ENCODE measurements around the gene KCNG2. TPM values are rescaled to one million over a fixed set of nuclear protein-coding genes. Genes with fewer than 3 reads are reported as not detected.

KCNG2 gene
- total and polyA plus RNA-seq, 2 of the 13 experiments (the other 11 are each of a cell fraction or from before 2014, with no cell fraction given) = not detected

- TF ChIP-seq TCF7L2 (IDR thresholded peaks at IDR 0.05; ENCODE audit: low read depth, low read length) (no peak), IRF2 (CRISPR knock-in tag; IDR thresholded peaks at IDR 0.05) (no peak; the same call in 1 of the 2 replicates), CREM (IDR thresholded peaks at IDR 0.05) (no peak), CREM (CRISPR knock-in tag; IDR thresholded peaks at IDR 0.05) (no peak), SNAPC4 (CRISPR knock-in tag; IDR thresholded peaks at IDR 0.05) (no peak), GPN1 (CRISPR knock-in tag; IDR thresholded peaks at IDR 0.05; ENCODE audit: borderline replicate concordance) (no peak), ZNF10 (CRISPR knock-in tag; IDR thresholded peaks at IDR 0.05; ENCODE audit: borderline replicate concordance, low read depth) (no peak), ZUFSP (CRISPR knock-in tag; IDR thresholded peaks at IDR 0.05; ENCODE audit: borderline replicate concordance) (no peak), MAFF (IDR thresholded peaks at IDR 0.05; ENCODE audit: low read depth, low read length) (no peak)
- TF ChIP-seq, protein P1, sequence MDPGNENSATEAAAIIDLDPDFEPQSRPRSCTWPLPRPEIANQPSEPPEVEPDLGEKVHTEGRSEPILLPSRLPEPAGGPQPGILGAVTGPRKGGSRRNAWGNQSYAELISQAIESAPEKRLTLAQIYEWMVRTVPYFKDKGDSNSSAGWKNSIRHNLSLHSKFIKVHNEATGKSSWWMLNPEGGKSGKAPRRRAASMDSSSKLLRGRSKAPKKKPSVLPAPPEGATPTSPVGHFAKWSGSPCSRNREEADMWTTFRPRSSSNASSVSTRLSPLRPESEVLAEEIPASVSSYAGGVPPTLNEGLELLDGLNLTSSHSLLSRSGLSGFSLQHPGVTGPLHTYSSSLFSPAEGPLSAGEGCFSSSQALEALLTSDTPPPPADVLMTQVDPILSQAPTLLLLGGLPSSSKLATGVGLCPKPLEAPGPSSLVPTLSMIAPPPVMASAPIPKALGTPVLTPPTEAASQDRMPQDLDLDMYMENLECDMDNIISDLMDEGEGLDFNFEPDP (CRISPR knock-in tag; conservative IDR thresholded peaks at IDR 0.05) = no peak
- TF ChIP-seq, protein P2, sequence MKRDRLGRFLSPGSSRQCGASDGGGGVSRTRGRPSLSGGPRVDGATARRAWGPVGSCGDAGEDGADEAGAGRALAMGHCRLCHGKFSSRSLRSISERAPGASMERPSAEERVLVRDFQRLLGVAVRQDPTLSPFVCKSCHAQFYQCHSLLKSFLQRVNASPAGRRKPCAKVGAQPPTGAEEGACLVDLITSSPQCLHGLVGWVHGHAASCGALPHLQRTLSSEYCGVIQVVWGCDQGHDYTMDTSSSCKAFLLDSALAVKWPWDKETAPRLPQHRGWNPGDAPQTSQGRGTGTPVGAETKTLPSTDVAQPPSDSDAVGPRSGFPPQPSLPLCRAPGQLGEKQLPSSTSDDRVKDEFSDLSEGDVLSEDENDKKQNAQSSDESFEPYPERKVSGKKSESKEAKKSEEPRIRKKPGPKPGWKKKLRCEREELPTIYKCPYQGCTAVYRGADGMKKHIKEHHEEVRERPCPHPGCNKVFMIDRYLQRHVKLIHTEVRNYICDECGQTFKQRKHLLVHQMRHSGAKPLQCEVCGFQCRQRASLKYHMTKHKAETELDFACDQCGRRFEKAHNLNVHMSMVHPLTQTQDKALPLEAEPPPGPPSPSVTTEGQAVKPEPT (CRISPR knock-in tag; IDR thresholded peaks at IDR 0.05; ENCODE audit: low read depth) = no peak
- TF ChIP-seq, protein P3, sequence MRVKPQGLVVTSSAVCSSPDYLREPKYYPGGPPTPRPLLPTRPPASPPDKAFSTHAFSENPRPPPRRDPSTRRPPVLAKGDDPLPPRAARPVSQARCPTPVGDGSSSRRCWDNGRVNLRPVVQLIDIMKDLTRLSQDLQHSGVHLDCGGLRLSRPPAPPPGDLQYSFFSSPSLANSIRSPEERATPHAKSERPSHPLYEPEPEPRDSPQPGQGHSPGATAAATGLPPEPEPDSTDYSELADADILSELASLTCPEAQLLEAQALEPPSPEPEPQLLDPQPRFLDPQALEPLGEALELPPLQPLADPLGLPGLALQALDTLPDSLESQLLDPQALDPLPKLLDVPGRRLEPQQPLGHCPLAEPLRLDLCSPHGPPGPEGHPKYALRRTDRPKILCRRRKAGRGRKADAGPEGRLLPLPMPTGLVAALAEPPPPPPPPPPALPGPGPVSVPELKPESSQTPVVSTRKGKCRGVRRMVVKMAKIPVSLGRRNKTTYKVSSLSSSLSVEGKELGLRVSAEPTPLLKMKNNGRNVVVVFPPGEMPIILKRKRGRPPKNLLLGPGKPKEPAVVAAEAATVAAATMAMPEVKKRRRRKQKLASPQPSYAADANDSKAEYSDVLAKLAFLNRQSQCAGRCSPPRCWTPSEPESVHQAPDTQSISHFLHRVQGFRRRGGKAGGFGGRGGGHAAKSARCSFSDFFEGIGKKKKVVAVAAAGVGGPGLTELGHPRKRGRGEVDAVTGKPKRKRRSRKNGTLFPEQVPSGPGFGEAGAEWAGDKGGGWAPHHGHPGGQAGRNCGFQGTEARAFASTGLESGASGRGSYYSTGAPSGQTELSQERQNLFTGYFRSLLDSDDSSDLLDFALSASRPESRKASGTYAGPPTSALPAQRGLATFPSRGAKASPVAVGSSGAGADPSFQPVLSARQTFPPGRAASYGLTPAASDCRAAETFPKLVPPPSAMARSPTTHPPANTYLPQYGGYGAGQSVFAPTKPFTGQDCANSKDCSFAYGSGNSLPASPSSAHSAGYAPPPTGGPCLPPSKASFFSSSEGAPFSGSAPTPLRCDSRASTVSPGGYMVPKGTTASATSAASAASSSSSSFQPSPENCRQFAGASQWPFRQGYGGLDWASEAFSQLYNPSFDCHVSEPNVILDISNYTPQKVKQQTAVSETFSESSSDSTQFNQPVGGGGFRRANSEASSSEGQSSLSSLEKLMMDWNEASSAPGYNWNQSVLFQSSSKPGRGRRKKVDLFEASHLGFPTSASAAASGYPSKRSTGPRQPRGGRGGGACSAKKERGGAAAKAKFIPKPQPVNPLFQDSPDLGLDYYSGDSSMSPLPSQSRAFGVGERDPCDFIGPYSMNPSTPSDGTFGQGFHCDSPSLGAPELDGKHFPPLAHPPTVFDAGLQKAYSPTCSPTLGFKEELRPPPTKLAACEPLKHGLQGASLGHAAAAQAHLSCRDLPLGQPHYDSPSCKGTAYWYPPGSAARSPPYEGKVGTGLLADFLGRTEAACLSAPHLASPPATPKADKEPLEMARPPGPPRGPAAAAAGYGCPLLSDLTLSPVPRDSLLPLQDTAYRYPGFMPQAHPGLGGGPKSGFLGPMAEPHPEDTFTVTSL (CRISPR knock-in tag; IDR thresholded peaks at IDR 0.05; ENCODE audit: borderline replicate concordance) = peak; percentile 62
- TF ChIP-seq, protein P4, sequence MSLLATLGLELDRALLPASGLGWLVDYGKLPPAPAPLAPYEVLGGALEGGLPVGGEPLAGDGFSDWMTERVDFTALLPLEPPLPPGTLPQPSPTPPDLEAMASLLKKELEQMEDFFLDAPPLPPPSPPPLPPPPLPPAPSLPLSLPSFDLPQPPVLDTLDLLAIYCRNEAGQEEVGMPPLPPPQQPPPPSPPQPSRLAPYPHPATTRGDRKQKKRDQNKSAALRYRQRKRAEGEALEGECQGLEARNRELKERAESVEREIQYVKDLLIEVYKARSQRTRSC (CRISPR knock-in tag; IDR thresholded peaks at IDR 0.05; ENCODE audit: low read depth) = no peak
Measured at GRCh38 chr18:79795446-79795845, 2.3 kb upstream of the KCNG2 start (continued).

Measured in HepG2 (cell line).